Colonic mucosa (tissue), 4 donors: ENCODE results near the gene STRBP. TPM values are rescaled to one million over a fixed set of nuclear protein-coding genes. Genes with fewer than 3 reads are reported as not detected.

Source experiments
- DNase-seq: peaks from one replicate; pipeline ENCODE4 v3.0.0-alpha.2; 2020
- H3K27ac ChIP-seq: fragments of 200-600 bp; one replicate; pipeline ENCODE4 v1.8.0; 2021
- H3K27me3 ChIP-seq: fragments of 200-600 bp; one replicate; pipeline ENCODE4 v1.8.0; 2021
- H3K36me3 ChIP-seq: fragments of 200-600 bp; one replicate; pipeline ENCODE4 v1.8.0; 2021
- H3K4me1 ChIP-seq: fragments of 200-600 bp; one replicate; pipeline ENCODE4 v1.8.0; 2021; ENCODE audit warnings: mild to moderate bottlenecking
- H3K4me3 ChIP-seq: fragments of 200-600 bp; one replicate; pipeline ENCODE4 v1.8.0; 2021
- H3K9ac ChIP-seq, 2 donors: one replicate each; pipeline ENCODE4 v1.7.0; 2013; ENCODE audit warnings: control low read depth in 2 of 2, low read depth in 2 of 2, low read length in 2 of 2
- H3K9me3 ChIP-seq: fragments of 200-600 bp; one replicate; pipeline ENCODE4 v1.8.0; 2021
- intact Hi-C: fragments of 100-400 bp; cut with DNase I; formaldehyde crosslinking; loops from one replicate; pipeline ENCODE4 v1.14.1; 2022
- total RNA-seq, 2 donors: library from RNA; stranded (reverse); fragmentation: NEBNext Ultra II Directional in 1 of 2; extraction: Animal tissue kit (Norgen Biotek cat#: 25700) in 1 of 2; gene quantifications; one replicate each; pipeline ENCODE4 v1.2.1, GENCODE V29; 2021
- TF ChIP-seq, protein P1 (sequence below): fragments of 200-600 bp; IDR thresholded peaks from one replicate; pipeline ENCODE4 v1.8.0; 2022; ENCODE audit warnings: antibody characterized with exemption, mild to moderate bottlenecking
- donor health status: healthy.
- donor health status: DM: no; HTN: no; CAD: no.
- donor health status: DM: no; HTN: no; CAD: no.

Gene STRBP
- total RNA-seq, 2 donors from 2014 or later, result 37.5 to 53.5 TPM

DNA sequence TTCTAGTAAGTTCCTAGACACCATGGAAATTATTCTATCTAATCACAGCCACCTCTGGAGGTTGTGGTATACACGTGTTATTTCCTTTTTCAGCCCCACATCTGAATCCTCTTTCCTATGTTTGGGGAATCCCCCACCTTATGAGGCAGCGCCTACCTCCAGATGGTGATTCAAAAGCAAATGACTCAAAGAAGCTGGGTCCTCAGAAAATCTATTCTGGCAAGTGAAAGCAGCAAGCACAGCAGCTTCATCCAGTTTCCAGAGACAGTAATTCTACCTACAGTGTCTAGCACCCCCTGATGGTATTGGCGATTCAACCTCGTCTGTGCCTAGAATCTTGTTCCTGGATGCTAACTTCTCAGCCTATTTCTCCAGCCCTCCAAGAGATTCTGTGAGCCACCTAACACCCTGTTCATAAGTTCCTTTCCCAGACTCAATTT, 43.0 kb downstream of the STRBP start:
- Histone ChIP-seq H3K36me3 (no peaks in the 10 kb centered on the region), H3K27ac (no peak overlapping the region), H3K27me3 (no peaks in the 10 kb centered on the region), H3K9me3 (no peaks in the 10 kb centered on the region), H3K4me3 (no peak overlapping the region), H3K4me1 (no peaks in the 10 kb centered on the region), H3K9ac (no peak overlapping the region)
- TF ChIP-seq, protein P1, sequence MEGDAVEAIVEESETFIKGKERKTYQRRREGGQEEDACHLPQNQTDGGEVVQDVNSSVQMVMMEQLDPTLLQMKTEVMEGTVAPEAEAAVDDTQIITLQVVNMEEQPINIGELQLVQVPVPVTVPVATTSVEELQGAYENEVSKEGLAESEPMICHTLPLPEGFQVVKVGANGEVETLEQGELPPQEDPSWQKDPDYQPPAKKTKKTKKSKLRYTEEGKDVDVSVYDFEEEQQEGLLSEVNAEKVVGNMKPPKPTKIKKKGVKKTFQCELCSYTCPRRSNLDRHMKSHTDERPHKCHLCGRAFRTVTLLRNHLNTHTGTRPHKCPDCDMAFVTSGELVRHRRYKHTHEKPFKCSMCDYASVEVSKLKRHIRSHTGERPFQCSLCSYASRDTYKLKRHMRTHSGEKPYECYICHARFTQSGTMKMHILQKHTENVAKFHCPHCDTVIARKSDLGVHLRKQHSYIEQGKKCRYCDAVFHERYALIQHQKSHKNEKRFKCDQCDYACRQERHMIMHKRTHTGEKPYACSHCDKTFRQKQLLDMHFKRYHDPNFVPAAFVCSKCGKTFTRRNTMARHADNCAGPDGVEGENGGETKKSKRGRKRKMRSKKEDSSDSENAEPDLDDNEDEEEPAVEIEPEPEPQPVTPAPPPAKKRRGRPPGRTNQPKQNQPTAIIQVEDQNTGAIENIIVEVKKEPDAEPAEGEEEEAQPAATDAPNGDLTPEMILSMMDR, result peak; percentile 16
- peak; percentile 30 for DNase-seq
- intact Hi-C loops, result loop anchor here (10.0 kb wide), 1 partner anchor 119 kb away; no protein-coding TSS in a partner anchor

DNA sequence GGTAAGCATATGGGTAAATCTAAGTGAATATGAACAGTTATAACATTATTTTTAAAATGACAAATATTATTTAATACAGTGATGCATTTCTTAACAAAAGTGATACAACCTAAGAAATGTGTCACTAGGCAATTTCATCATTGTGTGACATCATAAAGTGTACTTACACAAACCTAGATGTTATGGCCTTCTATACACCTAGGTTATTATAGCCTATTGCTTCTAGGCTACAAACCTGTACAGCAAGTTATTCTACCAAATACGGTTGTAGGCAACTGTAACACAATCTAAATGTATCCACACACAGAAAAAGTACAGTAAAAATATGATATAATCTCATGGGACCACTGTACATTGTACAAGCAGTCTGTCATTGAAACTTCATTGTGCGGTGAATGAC, 48.3 kb downstream of the STRBP start:
- Histone ChIP-seq H3K9me3 (no peaks in the 10 kb centered on the region), H3K27me3 (no peaks in the 10 kb centered on the region), H3K9ac (no peak overlapping the region), H3K36me3 (no peaks in the 10 kb centered on the region), H3K27ac (no peak overlapping the region), H3K4me3 (no peak overlapping the region), H3K4me1 (no peaks in the 10 kb centered on the region)
- TF ChIP-seq, protein P1, result no peak
- intact Hi-C loops, result loop anchor here (10.0 kb wide), 1 partner anchor 125 kb away; no protein-coding TSS in a partner anchor
- DNase-seq, result no peak

DNA sequence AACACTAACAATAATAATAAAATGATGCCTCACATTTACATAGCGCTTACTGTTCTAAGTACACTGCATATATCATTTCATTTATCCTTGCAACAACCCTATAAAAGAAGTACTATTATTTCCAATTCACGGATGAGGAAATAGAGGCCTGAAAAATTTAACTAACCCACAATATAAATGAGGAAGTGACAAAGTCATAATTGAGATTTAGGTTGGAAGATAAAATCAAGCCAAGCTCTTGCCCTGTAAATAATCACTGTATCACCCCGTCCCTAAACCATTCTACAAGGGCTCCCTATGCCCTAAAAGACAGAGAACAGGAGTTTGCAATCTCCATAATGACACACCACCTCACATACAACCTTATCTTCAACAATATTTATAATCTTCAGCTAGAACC, 49.6 kb downstream of the STRBP start:
- H3K27me3 ChIP-seq, result no peaks in the 10 kb centered on the region
- no peak for DNase-seq
- H3K4me3 ChIP-seq, result no peak overlapping the region
- no peaks in the 10 kb centered on the region for H3K36me3 ChIP-seq
- no peak overlapping the region for H3K9ac ChIP-seq
- H3K27ac ChIP-seq, result no peak overlapping the region
- H3K9me3 ChIP-seq, result no peaks in the 10 kb centered on the region
- intact Hi-C loops, result no loop called here
- TF ChIP-seq, protein P1, result no peak
- H3K4me1 ChIP-seq, result no peaks in the 10 kb centered on the region

DNA sequence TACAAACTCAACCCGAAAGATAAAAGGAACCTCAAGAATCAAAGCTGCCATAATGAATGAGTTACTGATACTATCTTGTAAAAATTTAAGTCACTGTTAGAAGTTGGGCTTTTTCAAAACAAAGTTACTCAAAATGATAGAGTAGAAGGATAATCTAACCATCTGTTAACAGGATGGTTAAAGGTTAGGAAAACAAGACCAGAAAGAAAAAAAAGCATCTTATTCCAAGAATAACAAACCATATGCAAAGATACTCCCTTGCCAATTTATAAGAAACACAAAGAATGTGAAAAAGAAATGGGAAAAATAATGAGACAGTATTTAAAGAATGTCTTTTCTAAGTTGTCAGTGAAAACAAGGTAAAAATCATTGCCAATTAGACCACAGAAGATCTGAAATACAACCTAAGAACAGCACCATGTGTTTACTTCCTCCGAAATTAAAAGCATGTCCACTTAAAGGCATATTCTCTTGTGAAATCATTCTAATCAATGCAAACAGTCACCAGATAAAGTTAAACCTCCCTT, 51.2 kb downstream of the STRBP start:
- no peaks in the 10 kb centered on the region for H3K4me1 ChIP-seq
- TF ChIP-seq, protein P1, result no peak
- no peak overlapping the region for H3K9ac ChIP-seq
- no peak overlapping the region for H3K4me3 ChIP-seq
- intact Hi-C loops, result no loop called here
- no peaks in the 10 kb centered on the region for H3K36me3 ChIP-seq
- no peak for DNase-seq
- no peak overlapping the region for H3K27ac ChIP-seq
- H3K9me3 ChIP-seq, result no peaks in the 10 kb centered on the region
- H3K27me3 ChIP-seq, result no peaks in the 10 kb centered on the region

DNA sequence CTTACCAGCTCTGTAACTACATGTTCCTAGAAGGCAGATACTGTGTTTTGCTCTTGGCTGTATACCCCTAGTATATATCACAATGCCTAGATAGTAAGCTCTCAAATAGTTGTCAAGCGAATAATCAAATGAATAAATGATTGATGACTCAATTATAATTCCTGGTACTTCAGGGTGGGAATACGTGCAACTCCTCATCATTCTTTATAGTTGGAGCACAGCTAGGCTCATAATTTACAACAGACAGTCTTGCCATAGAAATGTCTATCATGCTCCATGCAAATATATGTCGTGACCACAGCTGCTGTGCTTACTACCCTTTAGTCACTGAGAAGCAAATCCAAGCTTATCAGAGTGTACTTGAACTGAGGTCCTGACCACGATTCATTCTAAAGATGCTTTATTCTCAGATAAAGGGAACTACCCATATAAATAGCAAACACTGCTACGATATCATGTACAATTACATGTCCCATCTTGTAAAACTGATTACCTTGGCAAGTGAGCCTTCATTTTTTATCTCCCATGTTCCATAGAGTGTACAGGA, 52.1 kb downstream of the STRBP start:
- no peaks in the 10 kb centered on the region for H3K4me1 ChIP-seq
- intact Hi-C loops, result no loop called here
- H3K9me3 ChIP-seq, result no peaks in the 10 kb centered on the region
- no peak for DNase-seq
- H3K4me3 ChIP-seq, result no peak overlapping the region
- H3K27ac ChIP-seq, result no peak overlapping the region
- no peak overlapping the region for H3K9ac ChIP-seq
- no peaks in the 10 kb centered on the region for H3K27me3 ChIP-seq
- TF ChIP-seq, protein P1, result no peak
- no peaks in the 10 kb centered on the region for H3K36me3 ChIP-seq
